Measurements from ENCODE around the gene CLEC4F. TPM values are rescaled to one million over a fixed set of nuclear protein-coding genes. Genes with fewer than 3 reads are reported as not detected.

CLEC4F gene
- total and polyA plus RNA-seq, 10 of the 15 experiments (the other 5 are each of a cell fraction or from before 2014, with no cell fraction given): 0.03 TPM; not detected in 9

DNA sequence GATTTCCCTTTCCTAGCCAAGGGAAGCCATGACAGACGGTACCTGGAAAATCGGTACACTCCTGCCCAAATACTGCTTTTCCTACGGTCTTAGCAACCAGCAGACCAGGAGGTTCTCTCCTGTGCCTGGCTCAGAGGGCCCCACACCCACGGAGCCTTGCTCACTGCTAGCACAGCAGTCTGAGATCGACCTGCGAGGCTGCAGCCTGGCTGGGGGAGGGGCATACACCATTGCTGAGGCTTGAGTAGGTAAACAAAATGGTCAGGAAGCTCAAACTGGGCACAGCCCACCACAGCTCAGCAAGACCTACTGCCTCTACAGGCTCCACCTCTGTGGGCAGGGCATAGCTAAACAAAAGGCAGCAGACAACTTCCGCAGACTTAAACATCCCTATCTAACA is 22.0 kb upstream of the CLEC4F start (continued):
- no peak for TF ChIP-seq SRF (IDR thresholded peaks at IDR 0.05; ENCODE audit: low read depth in 2 of 2, low read length in 2 of 2)
- TF ChIP-seq MYB (IDR thresholded peaks at IDR 0.05; ENCODE audit: borderline replicate concordance, low read depth, low read length): no peak
- TF ChIP-seq HDAC6 (IDR thresholded peaks at IDR 0.05; ENCODE audit: unreplicated experiment): no peak
- TF ChIP-seq, protein P1, sequence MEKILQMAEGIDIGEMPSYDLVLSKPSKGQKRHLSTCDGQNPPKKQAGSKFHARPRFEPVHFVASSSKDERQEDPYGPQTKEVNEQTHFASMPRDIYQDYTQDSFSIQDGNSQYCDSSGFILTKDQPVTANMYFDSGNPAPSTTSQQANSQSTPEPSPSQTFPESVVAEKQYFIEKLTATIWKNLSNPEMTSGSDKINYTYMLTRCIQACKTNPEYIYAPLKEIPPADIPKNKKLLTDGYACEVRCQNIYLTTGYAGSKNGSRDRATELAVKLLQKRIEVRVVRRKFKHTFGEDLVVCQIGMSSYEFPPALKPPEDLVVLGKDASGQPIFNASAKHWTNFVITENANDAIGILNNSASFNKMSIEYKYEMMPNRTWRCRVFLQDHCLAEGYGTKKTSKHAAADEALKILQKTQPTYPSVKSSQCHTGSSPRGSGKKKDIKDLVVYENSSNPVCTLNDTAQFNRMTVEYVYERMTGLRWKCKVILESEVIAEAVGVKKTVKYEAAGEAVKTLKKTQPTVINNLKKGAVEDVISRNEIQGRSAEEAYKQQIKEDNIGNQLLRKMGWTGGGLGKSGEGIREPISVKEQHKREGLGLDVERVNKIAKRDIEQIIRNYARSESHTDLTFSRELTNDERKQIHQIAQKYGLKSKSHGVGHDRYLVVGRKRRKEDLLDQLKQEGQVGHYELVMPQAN (conservative IDR thresholded peaks at IDR 0.05): no peak
- TF ChIP-seq IRF4 (IDR thresholded peaks at IDR 0.05; ENCODE audit: low read depth, low read length): no peak

DNA sequence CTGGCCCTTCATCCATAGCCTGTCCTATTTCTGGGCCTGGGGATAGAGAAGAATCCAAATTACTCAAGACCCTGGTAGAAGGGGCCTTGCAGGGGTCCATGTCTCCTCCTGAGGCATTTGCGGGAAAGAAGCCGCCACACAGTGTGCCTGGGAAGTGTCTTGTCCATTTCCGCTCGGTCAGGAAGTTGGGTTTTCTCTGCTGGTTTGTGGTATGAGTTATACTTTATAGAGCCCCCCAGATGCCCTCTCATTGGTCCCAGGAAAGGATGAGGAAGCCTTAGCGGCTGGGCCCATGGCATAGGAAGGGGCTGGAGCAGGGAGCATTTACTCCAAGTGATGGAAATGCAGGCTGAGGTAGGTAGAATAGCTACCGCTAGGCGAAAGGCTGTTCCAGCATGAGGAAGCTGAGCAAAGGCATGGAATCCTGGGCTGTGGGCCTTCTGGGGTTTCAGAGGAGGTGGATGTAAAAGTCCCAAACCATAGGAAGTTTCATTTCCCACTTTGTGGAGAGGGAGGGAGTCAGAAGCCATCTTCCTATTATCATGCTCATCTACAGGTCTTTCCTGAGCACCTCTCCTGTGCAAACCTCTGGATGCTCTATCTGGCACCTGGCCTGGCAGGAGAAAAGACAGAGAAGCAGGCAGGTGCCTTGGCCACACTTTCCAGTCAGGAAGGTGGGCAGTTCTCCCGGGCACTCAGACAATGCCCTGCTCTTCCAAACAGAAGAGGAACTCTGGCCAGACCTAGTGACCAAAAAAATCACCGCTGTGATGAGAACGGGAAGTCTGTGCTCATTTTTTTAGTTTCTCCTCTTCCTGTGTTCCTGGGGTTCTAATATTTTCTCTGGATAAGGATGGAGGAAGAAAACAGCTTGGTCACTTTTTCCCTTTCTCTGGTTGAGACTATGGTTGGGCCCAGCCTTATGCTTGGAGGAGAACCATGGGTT is 17.9 kb upstream of the CLEC4F start:
- in situ Hi-C loops (cut with MboI): no loop called here
- Histone ChIP-seq H3K4me2 (ENCODE audit: control insufficient read depth, insufficient read depth) (no peak overlapping the region), H4K20me1 (ENCODE audit: control insufficient read depth, insufficient read depth) (no peaks in the 10 kb centered on the region), H3K4me3 (no peak overlapping the region), H3K9ac (ENCODE audit: control insufficient read depth, insufficient read depth, low read length) (no peak overlapping the region), H3K9me3 (replicated peaks; ENCODE audit: control insufficient read depth, insufficient read depth, low read length) (no peaks in the 10 kb centered on the region; the same call in 2 of the 3 replicates), H3K27ac (ENCODE audit: control insufficient read depth, insufficient read depth) (no peak overlapping the region), H3K27me3 (replicated peaks in 1 of 2; ENCODE audit: control insufficient read depth in 2 of 2, insufficient read depth in 2 of 2, low read length in 1 of 2) (no peaks in the 10 kb centered on the region), H2AFZ (ENCODE audit: control insufficient read depth, low read depth, low read length) (no peak overlapping the region), H3K79me2 (ENCODE audit: control insufficient read depth, insufficient read depth, low read length) (no peaks in the 10 kb centered on the region), H3K4me1 (ENCODE audit: control insufficient read depth, insufficient read depth, low read length) (no peaks in the 10 kb centered on the region), H3K36me3 (ENCODE audit: control insufficient read depth in 2 of 2, insufficient read depth in 2 of 2, low read length in 1 of 2) (no peaks in the 10 kb centered on the region)
- POLR2A ChIA-PET: no interaction called here
- DNase-seq (ENCODE audit: low read depth, low spot score) (no peak), ATAC-seq (no peak), FAIRE-seq (no peak)
- SMC1A ChIA-PET (ENCODE audit: uncharacterized antibody, unreplicated experiment): no interaction called here
- RAD21 ChIA-PET (ENCODE audit: unreplicated experiment): no interaction called here
- WGBS (ENCODE audit: insufficient coverage, insufficient replicate concordance, low lambda C conversion rate, missing lambda C conversion rate): 62% methylated on average over 10 of the region's 10 CpGs
- CTCF ChIA-PET: no interaction called here
- intact Hi-C loops (cut with micrococcal nuclease; ENCODE audit: unreplicated experiment): no loop called here
- no TSS peak for BruUV-seq (replicated peaks)
- TF ChIP-seq HDGF (IDR thresholded peaks at IDR 0.05) (no peak), SREBF2 (IDR thresholded peaks at IDR 0.05; ENCODE audit: low read length) (no peak), MEF2A (IDR thresholded peaks at IDR 0.05; ENCODE audit: insufficient read depth, low read depth, low read length) (no peak), ZNF274 (IDR thresholded peaks at IDR 0.05; ENCODE audit: insufficient read depth, insufficient read length) (no peak), CREB1 (IDR thresholded peaks at IDR 0.05; ENCODE audit: low read depth) (no peak), POU2F2 (IDR thresholded peaks at IDR 0.05; ENCODE audit: borderline replicate concordance, low read depth, low read length) (no peak), FOXK2 (IDR thresholded peaks at IDR 0.05) (no peak), YY1 (IDR thresholded peaks at IDR 0.05; ENCODE audit: low read depth, low read length) (no peak), WRNIP1 (IDR thresholded peaks at IDR 0.05; ENCODE audit: borderline replicate concordance, low read depth, low read length) (no peak), NFYB (IDR thresholded peaks at IDR 0.05; ENCODE audit: insufficient read depth, low read depth, low read length) (no peak), POLR2A (IDR thresholded peaks at IDR 0.05; ENCODE audit: low read depth, low read length) (no peak), MYB (IDR thresholded peaks at IDR 0.05; ENCODE audit: borderline replicate concordance, low read depth, low read length) (no peak)
- TF ChIP-seq, protein P2, sequence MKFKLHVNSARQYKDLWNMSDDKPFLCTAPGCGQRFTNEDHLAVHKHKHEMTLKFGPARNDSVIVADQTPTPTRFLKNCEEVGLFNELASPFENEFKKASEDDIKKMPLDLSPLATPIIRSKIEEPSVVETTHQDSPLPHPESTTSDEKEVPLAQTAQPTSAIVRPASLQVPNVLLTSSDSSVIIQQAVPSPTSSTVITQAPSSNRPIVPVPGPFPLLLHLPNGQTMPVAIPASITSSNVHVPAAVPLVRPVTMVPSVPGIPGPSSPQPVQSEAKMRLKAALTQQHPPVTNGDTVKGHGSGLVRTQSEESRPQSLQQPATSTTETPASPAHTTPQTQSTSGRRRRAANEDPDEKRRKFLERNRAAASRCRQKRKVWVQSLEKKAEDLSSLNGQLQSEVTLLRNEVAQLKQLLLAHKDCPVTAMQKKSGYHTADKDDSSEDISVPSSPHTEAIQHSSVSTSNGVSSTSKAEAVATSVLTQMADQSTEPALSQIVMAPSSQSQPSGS (IDR thresholded peaks at IDR 0.05; ENCODE audit: low read length): no peak
- TF ChIP-seq, protein P3, sequence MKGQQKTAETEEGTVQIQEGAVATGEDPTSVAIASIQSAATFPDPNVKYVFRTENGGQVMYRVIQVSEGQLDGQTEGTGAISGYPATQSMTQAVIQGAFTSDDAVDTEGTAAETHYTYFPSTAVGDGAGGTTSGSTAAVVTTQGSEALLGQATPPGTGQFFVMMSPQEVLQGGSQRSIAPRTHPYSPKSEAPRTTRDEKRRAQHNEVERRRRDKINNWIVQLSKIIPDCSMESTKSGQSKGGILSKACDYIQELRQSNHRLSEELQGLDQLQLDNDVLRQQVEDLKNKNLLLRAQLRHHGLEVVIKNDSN (IDR thresholded peaks at IDR 0.05; ENCODE audit: borderline replicate concordance, extremely low read length, insufficient read depth, low read depth, low read length): no peak
